Measurements from ENCODE around the gene TPTE.

- TF ChIP-seq POLR2A (IDR thresholded peaks at IDR 0.05) (no peak), CTCF (IDR thresholded peaks at IDR 0.05) (no peak)
Observed at GRCh38 chr21:10539956-10540355, 18.6 kb downstream of the TPTE start.

All from testis (tissue), 2 donors.